BE2C (cell line): ENCODE measurements around the gene ZNF777.

Experiments
- DNase-seq: peaks from one replicate; pipeline ENCODE4 v3.0.0-alpha.2; 2020
- H3K27me3 ChIP-seq: fragments of 250-450 bp; sonication (Bioruptor Pico); 2 replicates; pipeline ENCODE4 v1.5.1; 2020; ENCODE audit warnings: mild to moderate bottlenecking
- H3K36me3 ChIP-seq: fragments of 250-450 bp; sonication (Bioruptor Pico); 2 replicates; pipeline ENCODE4 v1.5.1; 2020; ENCODE audit warnings: mild to moderate bottlenecking
- H3K4me1 ChIP-seq: fragments of 250-450 bp; sonication (Bioruptor Pico); 2 replicates; pipeline ENCODE4 v1.5.1; 2020
- H3K4me3 ChIP-seq: 2 replicates; pipeline ENCODE4 v1.5.1; 2011; ENCODE audit warnings: low read depth, low read length
- H3K9me3 ChIP-seq: fragments of 250-450 bp; sonication (Bioruptor Pico); 2 replicates; pipeline ENCODE4 v1.5.1; 2020
- CTCF ChIP-seq: IDR thresholded peaks from 2 replicates; pipeline ENCODE4 v1.5.1; 2012; ENCODE audit warnings: mild to moderate bottlenecking, low read depth, low read length

Gene ZNF777

GRCh38 chr7:149473251-149473650 lies 12.4 kb upstream of the ZNF777 start:
- Histone ChIP-seq H3K36me3 (peaks cover 29% of the 10 kb centered on the region), H3K27me3 (no peaks in the 10 kb centered on the region), H3K4me1 (no peaks in the 10 kb centered on the region), H3K4me3 (no peak overlapping the region), H3K9me3 (no peaks in the 10 kb centered on the region)
- DNase-seq = no peak
- TF ChIP-seq CTCF = no peak

GRCh38 chr7:149471289-149471953 lies 10.6 kb upstream of the ZNF777 start:
- no peaks in the 10 kb centered on the region; the same call in 1 of the 2 replicates for H3K27me3 ChIP-seq
- H3K36me3 ChIP-seq = peaks cover 21% of the 10 kb centered on the region
- H3K4me1 ChIP-seq = no peaks in the 10 kb centered on the region
- DNase-seq = no peak
- TF ChIP-seq CTCF = no peak
- no peaks in the 10 kb centered on the region for H3K9me3 ChIP-seq
- no peak overlapping the region for H3K4me3 ChIP-seq

GRCh38 chr7:149469806-149470205 lies 8.9 kb upstream of the ZNF777 start:
- no peaks in the 10 kb centered on the region for H3K9me3 ChIP-seq
- no peak for DNase-seq
- H3K4me3 ChIP-seq = no peak overlapping the region
- H3K36me3 ChIP-seq = peaks cover 12% of the 10 kb centered on the region
- H3K27me3 ChIP-seq = no peaks in the 10 kb centered on the region; the same call in 1 of the 2 replicates
- H3K4me1 ChIP-seq = no peaks in the 10 kb centered on the region
- TF ChIP-seq CTCF = no peak

- peak; percentile 12; the same call in 1 of the 2 replicates for TF ChIP-seq CTCF
- no peak for DNase-seq
Measured at GRCh38 chr7:149468208-149468607, 7.3 kb upstream of the ZNF777 start.

GRCh38 chr7:149467321-149467859 lies 6.5 kb upstream of the ZNF777 start:
- no peaks in the 10 kb centered on the region for H3K4me1 ChIP-seq
- H3K27me3 ChIP-seq = peaks cover 4% of the 10 kb centered on the region; the same call in 1 of the 2 replicates
- TF ChIP-seq CTCF = no peak
- no peaks in the 10 kb centered on the region for H3K9me3 ChIP-seq
- H3K36me3 ChIP-seq = no peaks in the 10 kb centered on the region
- no peak overlapping the region for H3K4me3 ChIP-seq
- no peak for DNase-seq

More at GRCh38 chr7:149468208-149468607, 7.3 kb upstream of the ZNF777 start:
- Histone ChIP-seq H3K36me3 (0 out of 2 replicates have a peak, but pooled peaks cover under 1% of the 10 kb centered on the region), H3K4me1 (no peaks in the 10 kb centered on the region), H3K4me3 (no peak overlapping the region), H3K9me3 (no peaks in the 10 kb centered on the region), H3K27me3 (peaks cover 4% of the 10 kb centered on the region; the same call in 1 of the 2 replicates)

GRCh38 chr7:149466364-149466763 lies 5.5 kb upstream of the ZNF777 start:
- H3K4me1 ChIP-seq = no peaks in the 10 kb centered on the region
- peaks cover 4% of the 10 kb centered on the region; the same call in 1 of the 2 replicates for H3K27me3 ChIP-seq
- H3K9me3 ChIP-seq = no peaks in the 10 kb centered on the region
- no peaks in the 10 kb centered on the region for H3K36me3 ChIP-seq
- no peak overlapping the region for H3K4me3 ChIP-seq
- no peak for DNase-seq
- TF ChIP-seq CTCF = no peak
